Hepatocyte (in vitro differentiated cells): ENCODE data around the gene EPHB4.

Source experiments
- EZH2 ChIP-seq: fragments of 200-600 bp; sonication (generic); IDR thresholded peaks from 2 replicates; pipeline ENCODE4 v1.6.1; 2016; ENCODE audit warnings: antibody characterized with exemption, mild to moderate bottlenecking, borderline replicate concordance
- TF ChIP-seq, protein P1 (sequence below): fragments of 200-600 bp; sonication (generic); IDR thresholded peaks from 2 replicates; pipeline ENCODE4 v1.5.1; 2016; ENCODE audit warnings: antibody characterized with exemption, mild to moderate bottlenecking; ENCODE audit not compliant: poor library complexity

DNA sequence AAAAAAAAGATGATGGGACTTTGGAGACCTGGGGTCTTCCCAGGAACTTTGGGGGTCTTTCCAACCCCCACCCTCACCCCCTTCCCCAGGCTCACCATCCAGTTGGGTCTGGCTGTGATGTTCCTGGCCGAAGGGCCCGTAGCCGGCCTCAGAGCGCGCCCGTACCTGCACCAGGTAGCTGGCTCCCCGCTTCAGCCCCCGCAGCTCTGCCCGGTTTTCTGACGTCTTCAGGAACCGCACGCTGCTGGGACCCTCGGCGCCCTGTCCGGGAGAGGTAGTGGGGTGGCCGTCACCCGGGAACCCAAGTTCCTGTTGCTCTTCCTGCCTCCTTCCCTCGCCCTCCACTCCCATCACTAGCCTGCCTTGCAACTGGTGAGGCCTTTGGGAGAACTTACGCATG lies 10.2 kb downstream of the EPHB4 start:
- TF ChIP-seq, protein P1, sequence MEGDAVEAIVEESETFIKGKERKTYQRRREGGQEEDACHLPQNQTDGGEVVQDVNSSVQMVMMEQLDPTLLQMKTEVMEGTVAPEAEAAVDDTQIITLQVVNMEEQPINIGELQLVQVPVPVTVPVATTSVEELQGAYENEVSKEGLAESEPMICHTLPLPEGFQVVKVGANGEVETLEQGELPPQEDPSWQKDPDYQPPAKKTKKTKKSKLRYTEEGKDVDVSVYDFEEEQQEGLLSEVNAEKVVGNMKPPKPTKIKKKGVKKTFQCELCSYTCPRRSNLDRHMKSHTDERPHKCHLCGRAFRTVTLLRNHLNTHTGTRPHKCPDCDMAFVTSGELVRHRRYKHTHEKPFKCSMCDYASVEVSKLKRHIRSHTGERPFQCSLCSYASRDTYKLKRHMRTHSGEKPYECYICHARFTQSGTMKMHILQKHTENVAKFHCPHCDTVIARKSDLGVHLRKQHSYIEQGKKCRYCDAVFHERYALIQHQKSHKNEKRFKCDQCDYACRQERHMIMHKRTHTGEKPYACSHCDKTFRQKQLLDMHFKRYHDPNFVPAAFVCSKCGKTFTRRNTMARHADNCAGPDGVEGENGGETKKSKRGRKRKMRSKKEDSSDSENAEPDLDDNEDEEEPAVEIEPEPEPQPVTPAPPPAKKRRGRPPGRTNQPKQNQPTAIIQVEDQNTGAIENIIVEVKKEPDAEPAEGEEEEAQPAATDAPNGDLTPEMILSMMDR = no peak
- no peak for TF ChIP-seq EZH2
